ENCODE results near the gene BPTF.
A peak's percentile ranks its signal among the peaks of the same experiment; 100 is the strongest.
"Not testable (repeated sequence)": the region's sequence is repeated elsewhere in the genome, so short reads cannot be mapped to it uniquely, and the experiment has no call there.

Gene BPTF

GRCh38 chr17:67824735-67825626, at the start of gene BPTF:
Gene BPTF, plus strand, starts transcription at chr17:67825503. Its CDS starts 222 bp downstream, at chr17:67825725.
- peak; percentile 88 to 93 for ATAC-seq

- no peak for ATAC-seq
Measured at GRCh38 chr17:67779098-67779672, 46.1 kb upstream of the BPTF start.

- ATAC-seq: no peak
Measured at GRCh38 chr17:67784364-67785121, 40.8 kb upstream of the BPTF start.

GRCh38 chr17:67785122-67785477, 40.2 kb upstream of the BPTF start:
- ATAC-seq: no peak

- no peak for ATAC-seq
Measured at GRCh38 chr17:67785504-67785903, 39.8 kb upstream of the BPTF start.

- ATAC-seq: peak in 1 of 2 donors; percentile 45
Measured at GRCh38 chr17:67800495-67800928, 24.8 kb upstream of the BPTF start.

- ATAC-seq: no peak
Measured at GRCh38 chr17:67801626-67802175, 23.6 kb upstream of the BPTF start.

- ATAC-seq: no peak
Measured at GRCh38 chr17:67810464-67810863, 14.8 kb upstream of the BPTF start.

- not testable (repeated sequence) for ATAC-seq
Measured at GRCh38 chr17:67812380-67812779, 12.9 kb upstream of the BPTF start.

- ATAC-seq: no peak
Measured at GRCh38 chr17:67813803-67814180, 11.5 kb upstream of the BPTF start.

- no peak for ATAC-seq
Measured at GRCh38 chr17:67818110-67819002, 6.9 kb upstream of the BPTF start.

GRCh38 chr17:67819722-67820121, 5.6 kb upstream of the BPTF start:
- ATAC-seq: no peak

- no peak for ATAC-seq
Measured at GRCh38 chr17:67821871-67822367, 3.4 kb upstream of the BPTF start.

GRCh38 chr17:67825627-67826601, 611 bp downstream of the BPTF start:
- peak; percentile 37 to 51 for ATAC-seq

GRCh38 chr17:67829331-67829730, 4.0 kb downstream of the BPTF start:
- ATAC-seq: peak; percentile 34 to 57

GRCh38 chr17:67830440-67830839, 5.1 kb downstream of the BPTF start:
- ATAC-seq: no peak

GRCh38 chr17:67831268-67831667, 6.0 kb downstream of the BPTF start:
- ATAC-seq: no peak

GRCh38 chr17:67833134-67833533, 7.8 kb downstream of the BPTF start:
- no peak for ATAC-seq

GRCh38 chr17:67833946-67834631, 8.8 kb downstream of the BPTF start:
- no peak for ATAC-seq

GRCh38 chr17:67834634-67835033, 9.3 kb downstream of the BPTF start:
- ATAC-seq: no peak
